ENCODE measurements around the gene RNF224.

Gene RNF224

DNA sequence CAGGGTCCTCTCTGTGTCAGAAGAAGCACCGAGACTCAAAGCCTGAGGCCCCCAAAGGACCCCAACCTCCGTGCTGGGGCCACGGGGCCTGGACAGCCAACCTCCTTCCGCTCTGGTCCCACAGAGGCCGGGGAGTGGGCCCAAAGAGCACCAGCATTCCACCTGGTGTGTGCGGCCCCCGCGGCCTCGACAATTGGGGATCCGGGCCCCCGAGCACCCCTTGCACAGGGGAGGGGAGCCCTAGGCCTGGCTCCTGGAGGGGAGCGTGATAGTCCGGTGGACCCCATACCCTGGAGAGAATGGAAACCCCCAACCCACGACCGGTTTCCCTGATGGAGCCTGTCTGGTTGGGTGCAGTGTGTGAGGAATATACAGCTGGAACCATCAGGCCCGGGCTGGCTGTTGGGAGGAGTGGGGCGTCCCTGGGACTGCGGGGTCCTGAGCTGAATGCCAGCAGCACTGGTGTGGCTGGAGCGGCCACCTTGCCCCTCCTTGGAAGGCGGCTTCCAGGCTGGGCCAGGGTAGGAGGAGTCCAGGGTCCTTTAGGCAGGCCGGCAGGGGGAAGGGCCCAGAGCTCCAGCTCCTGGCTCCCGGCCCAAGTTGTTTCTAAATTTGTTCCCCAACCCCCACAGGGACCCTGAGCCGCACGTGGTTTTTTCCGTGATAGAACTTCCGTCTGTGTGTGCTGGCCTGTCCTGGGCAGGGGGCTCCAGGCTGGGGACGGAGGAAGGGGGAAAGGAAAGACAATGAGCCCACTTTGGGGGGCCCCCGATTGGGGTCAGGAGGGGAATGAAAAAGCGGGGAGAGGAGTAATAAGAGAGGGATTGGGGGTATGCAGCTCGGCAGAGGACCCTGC, 49.4 kb downstream of the RNF224 start:
- Histone ChIP-seq H3K4me1 (ENCODE audit: insufficient read depth, low read length) (no peaks in the 10 kb centered on the region), H3K79me2 (ENCODE audit: insufficient read depth, low read length) (0 out of 2 replicates have a peak, but pooled peaks cover 2% of the 10 kb centered on the region), H2AFZ (ENCODE audit: low read depth, low read length) (no peak overlapping the region), H3K9me3 (ENCODE audit: insufficient read depth, low read length, severe bottlenecking) (no peaks in the 10 kb centered on the region), H3K9ac (ENCODE audit: low read depth, low read length) (no peak overlapping the region), H3K27me3 (ENCODE audit: insufficient read depth, low read length, poor library complexity) (no peaks in the 10 kb centered on the region), H3K27ac (ENCODE audit: low read length) (no peak overlapping the region), H3K4me3 (ENCODE audit: low read depth in 1 of 2, low read length in 2 of 2) (no peak overlapping the region), H3K36me3 (ENCODE audit: insufficient read depth, low read length) (peaks cover 18% of the 10 kb centered on the region), H3K4me2 (ENCODE audit: insufficient read depth, low read length) (no peak overlapping the region), H4K20me1 (ENCODE audit: insufficient read depth, low read length) (peaks cover 28% of the 10 kb centered on the region)
- DNase-seq (no peak), ATAC-seq (ENCODE audit: insufficient read depth, low read depth) (no peak)
- TF ChIP-seq, protein P1, sequence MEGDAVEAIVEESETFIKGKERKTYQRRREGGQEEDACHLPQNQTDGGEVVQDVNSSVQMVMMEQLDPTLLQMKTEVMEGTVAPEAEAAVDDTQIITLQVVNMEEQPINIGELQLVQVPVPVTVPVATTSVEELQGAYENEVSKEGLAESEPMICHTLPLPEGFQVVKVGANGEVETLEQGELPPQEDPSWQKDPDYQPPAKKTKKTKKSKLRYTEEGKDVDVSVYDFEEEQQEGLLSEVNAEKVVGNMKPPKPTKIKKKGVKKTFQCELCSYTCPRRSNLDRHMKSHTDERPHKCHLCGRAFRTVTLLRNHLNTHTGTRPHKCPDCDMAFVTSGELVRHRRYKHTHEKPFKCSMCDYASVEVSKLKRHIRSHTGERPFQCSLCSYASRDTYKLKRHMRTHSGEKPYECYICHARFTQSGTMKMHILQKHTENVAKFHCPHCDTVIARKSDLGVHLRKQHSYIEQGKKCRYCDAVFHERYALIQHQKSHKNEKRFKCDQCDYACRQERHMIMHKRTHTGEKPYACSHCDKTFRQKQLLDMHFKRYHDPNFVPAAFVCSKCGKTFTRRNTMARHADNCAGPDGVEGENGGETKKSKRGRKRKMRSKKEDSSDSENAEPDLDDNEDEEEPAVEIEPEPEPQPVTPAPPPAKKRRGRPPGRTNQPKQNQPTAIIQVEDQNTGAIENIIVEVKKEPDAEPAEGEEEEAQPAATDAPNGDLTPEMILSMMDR (IDR thresholded peaks at IDR 0.05; ENCODE audit: borderline replicate concordance, extremely low read depth, low read length, poor library complexity, severe bottlenecking), result no peak
- TF ChIP-seq EZH2 (IDR thresholded peaks at IDR 0.05; ENCODE audit: borderline replicate concordance, low read depth, low read length, severe bottlenecking), result no peak

- Histone ChIP-seq H2AFZ (ENCODE audit: low read depth, low read length) (no peak within 1 kb of the TSS), H3K4me2 (ENCODE audit: insufficient read depth, low read length) (no peak within 1 kb of the TSS), H3K27ac (ENCODE audit: low read length) (no peak within 1 kb of the TSS), H3K4me1 (ENCODE audit: insufficient read depth, low read length) (no peaks in the 10 kb centered on the region), H4K20me1 (ENCODE audit: insufficient read depth, low read length) (peaks cover 20% of the 10 kb centered on the region), H3K9ac (ENCODE audit: low read depth, low read length) (no peak within 1 kb of the TSS), H3K4me3 (ENCODE audit: low read depth in 1 of 2, low read length in 2 of 2) (no peak within 1 kb of the TSS), H3K9me3 (ENCODE audit: insufficient read depth, low read length, severe bottlenecking) (no peaks in the 10 kb centered on the region), H3K27me3 (ENCODE audit: insufficient read depth, low read length, poor library complexity) (no peaks in the 10 kb centered on the region), H3K36me3 (ENCODE audit: insufficient read depth, low read length) (peaks cover 11% of the 10 kb centered on the region), H3K79me2 (ENCODE audit: insufficient read depth, low read length) (0 out of 2 replicates have a peak, but pooled peaks cover 2% of the 10 kb centered on the region)
- no peak for DNase-seq
- TF ChIP-seq, protein P1 (IDR thresholded peaks at IDR 0.05; ENCODE audit: borderline replicate concordance, extremely low read depth, low read length, poor library complexity, severe bottlenecking), result no peak
- TF ChIP-seq EZH2 (IDR thresholded peaks at IDR 0.05; ENCODE audit: borderline replicate concordance, low read depth, low read length, severe bottlenecking), result no peak
- peak; percentile 23; the same call in 1 of the 3 replicates for ATAC-seq (ENCODE audit: insufficient read depth, low read depth)
These were observed 50.2 kb downstream of the RNF224 start, which contains the start of gene TOR4A for GRCh38 chr9:137277329-137278041. Gene TOR4A, plus strand, starts transcription at chr9:137277726. Its CDS starts 964 bp downstream, at chr9:137278690.

GRCh38 chr9:137278061-137278701, 50.9 kb downstream of the RNF224 start:
- H3K4me3 ChIP-seq (ENCODE audit: low read depth in 1 of 2, low read length in 2 of 2), result no peak overlapping the region
- no peak overlapping the region for H3K4me2 ChIP-seq (ENCODE audit: insufficient read depth, low read length)
- TF ChIP-seq, protein P1 (IDR thresholded peaks at IDR 0.05; ENCODE audit: borderline replicate concordance, extremely low read depth, low read length, poor library complexity, severe bottlenecking), result no peak
- no peak for TF ChIP-seq EZH2 (IDR thresholded peaks at IDR 0.05; ENCODE audit: borderline replicate concordance, low read depth, low read length, severe bottlenecking)
- H3K4me1 ChIP-seq (ENCODE audit: insufficient read depth, low read length), result no peaks in the 10 kb centered on the region
- H3K9ac ChIP-seq (ENCODE audit: low read depth, low read length), result no peak overlapping the region
- 0 out of 2 replicates have a peak, but pooled peaks cover 2% of the 10 kb centered on the region for H3K79me2 ChIP-seq (ENCODE audit: insufficient read depth, low read length)
- H3K36me3 ChIP-seq (ENCODE audit: insufficient read depth, low read length), result peaks cover 4% of the 10 kb centered on the region; the same call in 1 of the 2 replicates
- no peak overlapping the region for H2AFZ ChIP-seq (ENCODE audit: low read depth, low read length)
- peaks cover 13% of the 10 kb centered on the region for H4K20me1 ChIP-seq (ENCODE audit: insufficient read depth, low read length)
- H3K27ac ChIP-seq (ENCODE audit: low read length), result no peak overlapping the region
- ATAC-seq (ENCODE audit: insufficient read depth, low read depth) (no peak), DNase-seq (no peak)
- H3K27me3 ChIP-seq (ENCODE audit: insufficient read depth, low read length, poor library complexity), result no peaks in the 10 kb centered on the region
- no peaks in the 10 kb centered on the region for H3K9me3 ChIP-seq (ENCODE audit: insufficient read depth, low read length, severe bottlenecking)

Measured in DND-41 (cell line).